Prostate gland (tissue), 2 donors: Measurements from ENCODE around the gene LANCL2.

Experiments
- CTCF ChIP-seq, 4 experiments: fragments of 200-600 bp in 2 of 4; fragments of 450-650 bp in 2 of 4; sonication (generic) in 2 of 4; IDR thresholded peaks; 1 replicate in 3 of 4; 2 replicates in 1 of 4; pipeline ENCODE4 v1.5.1; 2016 to 2019; ENCODE audit warnings: antibody characterized with exemption in 4 of 4, mild to moderate bottlenecking in 2 of 4, moderate library complexity in 2 of 4
- POLR2A ChIP-seq: fragments of 450-650 bp; IDR thresholded peaks from one replicate; pipeline ENCODE4 v1.6.1; 2016; ENCODE audit warnings: antibody characterized with exemption, mild to moderate bottlenecking
- POLR2AphosphoS5 ChIP-seq: sonication (generic); formaldehyde crosslinking; IDR thresholded peaks from one replicate; pipeline ENCODE4 v1.6.1; 2017; ENCODE audit warnings: antibody characterized with exemption

- TF ChIP-seq POLR2AphosphoS5 (no peak), CTCF (IDR thresholded peaks at IDR 0.05) (no peak), POLR2A (no peak)
Observed at GRCh38 chr7:55326081-55326835, 38.9 kb upstream of the LANCL2 start.
